RWPE1 (cell line): ENCODE results near the gene ELP1.

Experiments used
- CTCF ChIA-PET: fragments of 350-600 bp; sonication (Branson Sonifier 250); formaldehyde crosslinking; extraction: SDS; loops from one replicate; lab custom pipeline; 2021; lab: Yijun Ruan, JAX
- POLR2A ChIA-PET: fragments of 400-600 bp; formaldehyde crosslinking; extraction: SDS; loops from one replicate; lab custom pipeline; 2020; ENCODE audit warnings: antibody characterized with exemption; ENCODE audit not compliant: low non-redundant PET; lab: Yijun Ruan, JAX
- DNase-seq: peaks from one replicate; pipeline ENCODE4 v3.0.0; 2012; ENCODE audit warnings: low spot score
- H3K27ac ChIP-seq: fragments of 450-650 bp; 2 replicates; pipeline ENCODE4 v1.5.1; 2017
- TF ChIP-seq, protein P1 (sequence below): fragments of 450-650 bp; conservative IDR thresholded peaks from 2 replicates; pipeline ENCODE4 v1.5.1; 2017; ENCODE audit warnings: low read depth, mild to moderate bottlenecking

The ELP1 gene

DNA sequence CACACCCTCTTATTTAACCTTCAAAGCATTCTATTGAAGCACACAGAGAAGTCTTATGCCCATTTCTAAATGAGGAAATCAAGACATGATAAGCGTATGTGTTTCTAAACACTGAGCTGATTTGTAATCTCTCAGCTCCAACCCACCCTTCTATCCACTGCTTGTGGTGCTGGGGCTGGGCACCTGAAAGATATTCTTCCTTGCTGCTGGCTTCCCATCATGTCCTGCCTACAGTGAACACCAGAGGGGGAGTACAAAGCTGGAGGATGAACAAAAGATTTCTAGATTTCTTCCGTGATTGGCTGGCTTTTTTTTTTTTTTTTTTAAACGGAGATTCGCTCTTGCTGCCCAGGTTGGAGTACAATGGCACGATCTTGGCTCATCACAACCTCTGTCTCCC is 57.5 kb downstream of the ELP1 start:
- ChIA-PET POLR2A (no interaction called here), CTCF (interaction anchor here (0.7 kb wide), 1 partner anchor 27 kb away, joined by 4 read pairs; no protein-coding TSS in a partner anchor)
- H3K27ac ChIP-seq = peak overlapping the region; percentile 13; the same call in 1 of the 2 replicates
- TF ChIP-seq, protein P1, sequence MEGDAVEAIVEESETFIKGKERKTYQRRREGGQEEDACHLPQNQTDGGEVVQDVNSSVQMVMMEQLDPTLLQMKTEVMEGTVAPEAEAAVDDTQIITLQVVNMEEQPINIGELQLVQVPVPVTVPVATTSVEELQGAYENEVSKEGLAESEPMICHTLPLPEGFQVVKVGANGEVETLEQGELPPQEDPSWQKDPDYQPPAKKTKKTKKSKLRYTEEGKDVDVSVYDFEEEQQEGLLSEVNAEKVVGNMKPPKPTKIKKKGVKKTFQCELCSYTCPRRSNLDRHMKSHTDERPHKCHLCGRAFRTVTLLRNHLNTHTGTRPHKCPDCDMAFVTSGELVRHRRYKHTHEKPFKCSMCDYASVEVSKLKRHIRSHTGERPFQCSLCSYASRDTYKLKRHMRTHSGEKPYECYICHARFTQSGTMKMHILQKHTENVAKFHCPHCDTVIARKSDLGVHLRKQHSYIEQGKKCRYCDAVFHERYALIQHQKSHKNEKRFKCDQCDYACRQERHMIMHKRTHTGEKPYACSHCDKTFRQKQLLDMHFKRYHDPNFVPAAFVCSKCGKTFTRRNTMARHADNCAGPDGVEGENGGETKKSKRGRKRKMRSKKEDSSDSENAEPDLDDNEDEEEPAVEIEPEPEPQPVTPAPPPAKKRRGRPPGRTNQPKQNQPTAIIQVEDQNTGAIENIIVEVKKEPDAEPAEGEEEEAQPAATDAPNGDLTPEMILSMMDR = no peak
- no peak for DNase-seq

DNA sequence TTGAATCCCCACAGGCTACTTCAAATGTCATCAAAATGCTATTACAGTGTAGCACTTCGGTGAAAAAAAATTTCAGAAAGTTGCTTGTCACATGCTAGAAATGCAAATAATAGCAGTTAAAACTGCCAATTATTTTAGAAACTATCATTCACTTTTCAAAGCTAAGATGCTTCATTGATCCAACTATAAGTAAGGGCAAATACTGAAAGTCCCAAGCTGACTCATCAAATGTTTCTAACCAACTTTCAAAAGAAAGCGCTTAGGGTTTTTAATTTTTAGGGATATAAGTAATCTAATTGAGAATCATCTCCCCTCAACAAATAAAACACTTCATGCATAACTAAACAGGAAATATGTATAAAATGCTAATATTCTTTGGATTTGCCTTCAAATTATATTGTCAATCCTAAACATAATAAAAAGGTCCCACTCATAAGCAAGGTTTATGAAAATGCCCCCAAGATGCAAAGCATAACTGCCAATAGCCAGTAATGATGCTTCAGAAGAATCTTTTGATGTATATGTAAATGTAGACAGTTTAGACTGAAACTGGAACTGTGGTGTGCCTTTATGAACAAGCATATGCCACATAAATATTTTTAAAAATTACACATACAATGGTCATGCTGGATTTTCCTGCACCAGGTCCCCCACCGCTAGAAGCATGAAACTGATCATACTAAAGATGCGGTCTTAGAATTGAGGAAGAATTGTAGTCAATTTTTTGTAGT is 59.7 kb downstream of the ELP1 start:
- no peak for DNase-seq
- ChIA-PET CTCF (interaction anchor here (0.6 kb wide), 1 partner anchor 468 kb away, joined by 4 read pairs; no protein-coding TSS in a partner anchor), POLR2A (no interaction called here)
- TF ChIP-seq, protein P1 = no peak
- H3K27ac ChIP-seq = no peak overlapping the region

DNA sequence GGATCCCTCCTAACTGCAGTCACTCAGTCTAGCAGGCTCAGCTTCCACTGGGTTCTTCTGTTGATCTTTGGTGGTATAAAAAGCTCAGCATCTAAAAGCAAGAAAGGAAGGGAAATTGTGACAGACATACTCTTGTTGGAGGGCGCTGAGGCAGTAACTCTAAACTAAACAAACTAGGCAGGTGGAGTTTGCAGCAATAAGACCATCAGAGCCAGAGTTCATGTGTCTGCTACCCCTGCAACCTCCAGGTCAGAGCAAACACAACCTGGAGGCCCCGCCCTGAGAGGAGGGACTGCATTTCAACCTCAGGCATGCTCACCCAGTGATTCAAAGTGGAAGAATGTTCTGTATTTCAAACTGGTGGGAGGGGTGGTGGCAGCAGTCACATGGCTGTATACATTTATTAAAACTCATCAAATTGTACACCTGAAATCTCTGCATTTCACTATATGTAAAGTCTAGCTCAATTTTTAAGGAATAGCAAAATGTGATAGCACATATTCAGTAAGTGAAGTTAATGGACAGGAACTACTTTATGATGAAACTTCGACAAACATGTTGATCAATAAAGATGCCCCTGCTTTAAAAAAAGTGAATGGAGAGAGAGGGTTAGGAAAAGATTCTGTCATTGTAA is 64.7 kb downstream of the ELP1 start:
- DNase-seq = peak; percentile 99
- peak overlapping the region; percentile 71 for H3K27ac ChIP-seq
- ChIA-PET POLR2A (no interaction called here), CTCF (interaction anchor here (0.6 kb wide), 2 partner anchors 19 to 39 kb away, joined by 3 read pairs; no protein-coding TSS in a partner anchor)
- TF ChIP-seq, protein P1 = no peak

DNA sequence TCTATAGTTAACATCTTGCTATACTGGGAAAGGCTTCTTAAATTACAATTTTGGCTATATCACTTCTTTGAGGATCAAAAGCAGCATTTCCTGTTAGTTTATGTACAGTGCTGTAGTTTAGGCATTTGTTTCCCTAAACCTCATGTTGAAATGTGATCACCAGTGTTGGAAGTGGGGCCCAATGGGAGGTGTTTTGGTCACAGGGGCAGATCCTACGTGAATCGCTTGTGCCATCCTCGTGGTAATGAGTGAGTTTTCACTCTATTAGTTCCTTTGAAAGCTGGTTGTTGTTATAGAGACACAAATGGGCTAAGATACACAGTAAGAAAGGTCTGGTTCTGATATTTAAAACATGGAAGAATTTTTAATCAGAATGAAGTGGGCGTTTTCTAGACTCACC is 66.1 kb downstream of the ELP1 start:
- ChIA-PET POLR2A (no interaction called here), CTCF (no interaction called here)
- no peak for DNase-seq
- no peak overlapping the region for H3K27ac ChIP-seq
- TF ChIP-seq, protein P1 = no peak

DNA sequence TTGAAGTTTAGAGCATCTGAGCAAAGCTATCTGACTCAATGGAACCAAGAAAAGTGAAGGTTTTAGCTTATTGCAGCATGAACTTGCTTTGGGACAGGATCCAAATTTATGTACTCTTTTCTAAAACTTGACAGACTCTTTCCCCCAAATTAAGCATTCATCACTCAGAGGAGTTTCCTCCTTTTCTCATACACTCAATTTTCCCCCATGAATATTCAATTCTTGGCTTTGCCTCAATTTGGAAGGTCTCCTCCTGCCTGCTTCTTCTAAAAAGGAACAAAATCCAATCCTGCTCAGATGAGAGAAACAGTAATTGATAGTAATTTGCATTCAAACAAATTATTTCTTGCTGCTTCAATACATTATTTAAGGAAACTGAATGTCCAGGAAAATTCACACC is 66.8 kb downstream of the ELP1 start:
- TF ChIP-seq, protein P1 = no peak
- ChIA-PET POLR2A (no interaction called here), CTCF (no interaction called here)
- no peak for DNase-seq
- no peak overlapping the region for H3K27ac ChIP-seq

DNA sequence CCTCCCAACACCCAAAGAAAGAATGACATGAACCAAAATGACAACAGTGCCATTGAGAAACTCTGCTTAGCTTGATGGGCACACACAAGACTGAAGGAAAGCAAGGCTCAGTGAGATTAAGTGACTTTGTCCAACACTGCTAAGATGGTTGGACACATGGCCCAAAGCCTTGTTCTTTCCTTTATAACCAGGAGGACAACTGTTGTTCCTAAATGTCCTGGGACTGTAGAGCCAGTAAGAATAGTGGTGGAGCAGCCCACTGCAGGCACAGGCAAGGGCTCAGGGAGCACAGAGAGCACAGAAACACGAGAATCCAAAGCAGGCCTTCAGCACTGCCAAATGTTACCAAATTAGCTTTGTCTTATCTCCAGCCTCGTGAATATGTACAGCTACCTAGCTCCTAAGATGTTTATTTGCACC is 67.9 kb downstream of the ELP1 start:
- ChIA-PET CTCF (no interaction called here), POLR2A (no interaction called here)
- TF ChIP-seq, protein P1 = no peak
- no peak overlapping the region for H3K27ac ChIP-seq
- no peak for DNase-seq
